Keratinocyte (primary cell): ENCODE results near the gene RFTN1. TPM values are rescaled to one million over a fixed set of nuclear protein-coding genes. Genes with fewer than 3 reads are reported as not detected.

ENCODE experiments used
- DNase-seq: peaks from one replicate; pipeline ENCODE4 v3.0.0-alpha.2; 2011; ENCODE audit warnings: low read depth, missing footprints, low spot score
- FAIRE-seq: peaks from 2 replicates; lab custom pipeline; 2011; peaks lifted over from hg19 to GRCh38; lab: Jason Lieb, UNC
- H2AFZ ChIP-seq: 2 replicates; pipeline ENCODE4 v1.6.0; 2012; ENCODE audit warnings: low read length, control low read depth, inconsistent platforms; ENCODE audit not compliant: control insufficient read depth
- H3K27ac ChIP-seq: 2 replicates; pipeline ENCODE4 v1.5.1; 2011; ENCODE audit warnings: low read length; ENCODE audit not compliant: control insufficient read depth, insufficient read depth
- H3K27me3 ChIP-seq: 3 replicates; pipeline ENCODE4 v1.6.0; 2011; ENCODE audit warnings: low read length; ENCODE audit not compliant: control insufficient read depth, insufficient read depth; ENCODE audit errors: extremely low read depth
- H3K36me3 ChIP-seq, 2 experiments: 2 replicates in 1 of 2; 3 replicates in 1 of 2; pipeline ENCODE4 v1.5.1; 2011; ENCODE audit warnings: low read length in 2 of 2, mild to moderate bottlenecking in 1 of 2; ENCODE audit not compliant: control insufficient read depth in 2 of 2, insufficient read depth in 2 of 2; ENCODE audit errors: extremely low read depth in 1 of 2
- H3K4me1 ChIP-seq: 3 replicates; pipeline ENCODE4 v1.5.1; 2011; ENCODE audit warnings: low read length; ENCODE audit not compliant: control insufficient read depth, insufficient read depth; ENCODE audit errors: extremely low read depth
- H3K4me2 ChIP-seq: 3 replicates; pipeline ENCODE4 v1.6.0; 2011; ENCODE audit warnings: low read depth, low read length; ENCODE audit not compliant: control insufficient read depth, insufficient read depth; ENCODE audit errors: extremely low read depth
- H3K4me3 ChIP-seq, 3 experiments: fragments of 200-600 bp in 1 of 3; sonication (generic) in 1 of 3; 2 replicates in 2 of 3; 3 replicates in 1 of 3; pipeline ENCODE4 v1.5.1; 2011 to 2016; ENCODE audit warnings: low read length in 3 of 3, mild to moderate bottlenecking in 3 of 3, control low read depth in 2 of 3, inconsistent platforms in 1 of 3, low read depth in 1 of 3, mixed read lengths in 1 of 3, mixed run types in 1 of 3, moderate library complexity in 1 of 3; ENCODE audit not compliant: control insufficient read depth in 2 of 3, insufficient read depth in 2 of 3; ENCODE audit errors: extremely low read depth in 1 of 3
- H3K79me2 ChIP-seq: 2 replicates; pipeline ENCODE4 v1.6.0; 2012; ENCODE audit warnings: low read length; ENCODE audit not compliant: control insufficient read depth, insufficient read depth
- H3K9ac ChIP-seq: 3 replicates; pipeline ENCODE4 v1.6.0; 2011; ENCODE audit warnings: low read length; ENCODE audit not compliant: control insufficient read depth, insufficient read depth; ENCODE audit errors: extremely low read depth
- H3K9me1 ChIP-seq: 3 replicates; pipeline ENCODE4 v1.6.0; 2011; ENCODE audit warnings: low read length; ENCODE audit not compliant: control insufficient read depth, insufficient read depth; ENCODE audit errors: extremely low read depth
- H3K9me3 ChIP-seq: 2 replicates; pipeline ENCODE4 v1.5.1; 2012; ENCODE audit warnings: low read depth, low read length; ENCODE audit not compliant: control insufficient read depth
- H4K20me1 ChIP-seq: 3 replicates; pipeline ENCODE4 v1.6.0; 2011; ENCODE audit warnings: low read length; ENCODE audit not compliant: control insufficient read depth, insufficient read depth; ENCODE audit errors: extremely low read depth
- EZH2 ChIP-seq: IDR thresholded peaks from one replicate; pipeline ENCODE4 v1.6.1; 2012; ENCODE audit warnings: inconsistent platforms, mild to moderate bottlenecking, low read length, moderate library complexity
- dilution Hi-C: fragments of 300-500 bp; cut with MboI; formaldehyde crosslinking; loops from one replicate; pipeline ENCODE4 v1.7.0; 2020; ENCODE audit warnings: low sequenced_read_pairs; ENCODE audit not compliant: extremely low pct_ligation_motif_present
- polyA plus RNA-seq, 5 experiments: library from polyadenylated mRNA; depleted of rRNA in 3 of 5; stranded (reverse) in 3 of 5; stranded (forward) in 1 of 5; unstranded in 1 of 5; fragments of >200 nt; gene quantifications; 1 replicate in 1 of 5; 2 replicates in 3 of 5; 3 replicates in 1 of 5; pipeline versions ENCODE4 v1.2.1 to v1.2.3, GENCODE V29; 2011 to 2012; ENCODE audit warnings: missing spikeins in 2 of 5, low read depth in 1 of 5, low replicate concordance in 1 of 5
- TF ChIP-seq, protein P1 (sequence below), 3 experiments: IDR thresholded peaks in 1 of 3; conservative IDR thresholded peaks in 1 of 3; optimal IDR thresholded peaks in 1 of 3; 2 replicates in 2 of 3; 3 replicates in 1 of 3; pipeline versions ENCODE3 to v1.5.1; 2011; ENCODE audit warnings: low read length in 3 of 3, mild to moderate bottlenecking in 3 of 3, moderate library complexity in 2 of 3, control low read depth in 1 of 3, inconsistent platforms in 1 of 3; ENCODE audit not compliant: insufficient read depth in 2 of 3; ENCODE audit errors: extremely low read depth in 1 of 3

RFTN1 gene
- polyA plus RNA-seq, 1 donor (not counting 4 experiments of a cell fraction or from before 2014, with no cell fraction given): 18.0 TPM

DNA sequence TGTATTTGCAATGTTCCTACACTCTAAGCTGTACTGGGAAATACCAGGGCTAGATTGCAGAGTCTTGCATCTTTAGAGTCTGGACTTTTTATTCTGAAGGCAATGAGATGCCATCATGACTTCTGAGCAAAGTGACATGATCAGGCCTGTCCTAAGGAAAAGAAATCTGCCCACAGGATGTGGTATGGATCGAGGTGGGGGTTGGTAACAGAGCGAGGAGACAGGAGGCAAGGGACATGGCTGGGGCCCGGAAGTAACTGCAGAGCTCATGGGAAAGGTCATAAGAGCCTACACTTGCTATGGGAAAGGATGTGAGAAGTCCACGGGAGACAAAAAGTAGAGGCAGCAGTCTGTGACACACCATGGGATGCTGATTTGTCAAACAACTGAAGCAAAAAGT lies 126.9 kb downstream of the RFTN1 start:
- no peaks in the 10 kb centered on the region for H3K36me3 ChIP-seq
- no peak for FAIRE-seq
- H3K27me3 ChIP-seq: no peaks in the 10 kb centered on the region
- peak overlapping the region; percentile 46 for H2AFZ ChIP-seq
- no peaks in the 10 kb centered on the region for H4K20me1 ChIP-seq
- H3K27ac ChIP-seq: no peak overlapping the region
- H3K9me1 ChIP-seq: no peaks in the 10 kb centered on the region
- dilution Hi-C loops: no loop called here
- no peak for DNase-seq
- H3K4me3 ChIP-seq: peak overlapping the region in 1 of 3 experiments; percentile 19
- H3K4me1 ChIP-seq: peaks cover 12% of the 10 kb centered on the region
- no peaks in the 10 kb centered on the region for H3K9me3 ChIP-seq
- TF ChIP-seq EZH2: no peak
- TF ChIP-seq, protein P1, sequence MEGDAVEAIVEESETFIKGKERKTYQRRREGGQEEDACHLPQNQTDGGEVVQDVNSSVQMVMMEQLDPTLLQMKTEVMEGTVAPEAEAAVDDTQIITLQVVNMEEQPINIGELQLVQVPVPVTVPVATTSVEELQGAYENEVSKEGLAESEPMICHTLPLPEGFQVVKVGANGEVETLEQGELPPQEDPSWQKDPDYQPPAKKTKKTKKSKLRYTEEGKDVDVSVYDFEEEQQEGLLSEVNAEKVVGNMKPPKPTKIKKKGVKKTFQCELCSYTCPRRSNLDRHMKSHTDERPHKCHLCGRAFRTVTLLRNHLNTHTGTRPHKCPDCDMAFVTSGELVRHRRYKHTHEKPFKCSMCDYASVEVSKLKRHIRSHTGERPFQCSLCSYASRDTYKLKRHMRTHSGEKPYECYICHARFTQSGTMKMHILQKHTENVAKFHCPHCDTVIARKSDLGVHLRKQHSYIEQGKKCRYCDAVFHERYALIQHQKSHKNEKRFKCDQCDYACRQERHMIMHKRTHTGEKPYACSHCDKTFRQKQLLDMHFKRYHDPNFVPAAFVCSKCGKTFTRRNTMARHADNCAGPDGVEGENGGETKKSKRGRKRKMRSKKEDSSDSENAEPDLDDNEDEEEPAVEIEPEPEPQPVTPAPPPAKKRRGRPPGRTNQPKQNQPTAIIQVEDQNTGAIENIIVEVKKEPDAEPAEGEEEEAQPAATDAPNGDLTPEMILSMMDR (optimal IDR thresholded peaks at IDR 0.05 in 1 of 3, IDR thresholded peaks at IDR 0.05 in 1 of 3, conservative IDR thresholded peaks at IDR 0.05 in 1 of 3; ENCODE audit: extremely low read depth in 1 of 3, insufficient read depth in 2 of 3, low read length in 3 of 3): no peak
- H3K4me2 ChIP-seq: peak overlapping the region; percentile 45
- no peak overlapping the region for H3K9ac ChIP-seq
- H3K79me2 ChIP-seq: no peaks in the 10 kb centered on the region

DNA sequence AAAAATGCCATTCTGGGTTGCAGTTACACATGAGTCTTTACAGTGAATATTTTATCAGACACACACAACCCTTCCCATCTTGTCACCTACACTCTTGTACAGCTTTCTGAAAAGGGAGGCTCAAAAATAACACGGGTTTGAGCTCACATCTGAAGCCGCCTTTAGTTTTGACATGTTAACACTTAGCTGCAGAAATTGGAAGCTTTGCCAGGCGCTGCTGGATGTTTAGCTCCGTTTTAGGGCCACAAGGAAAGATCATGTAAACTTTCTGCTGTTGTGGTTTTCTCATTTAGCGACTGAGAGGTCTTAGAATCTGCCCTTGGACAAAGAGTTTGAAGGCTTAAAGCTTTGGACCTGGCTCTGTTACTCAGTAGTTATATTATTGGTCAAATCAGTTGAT lies 128.3 kb downstream of the RFTN1 start:
- Histone ChIP-seq H3K27ac (no peak overlapping the region), H3K4me1 (peaks cover 12% of the 10 kb centered on the region), H3K27me3 (no peaks in the 10 kb centered on the region), H3K9me1 (no peaks in the 10 kb centered on the region), H3K4me3 (no peak overlapping the region), H4K20me1 (no peaks in the 10 kb centered on the region), H3K36me3 (no peaks in the 10 kb centered on the region), H2AFZ (no peak overlapping the region), H3K9ac (no peak overlapping the region), H3K4me2 (no peak overlapping the region), H3K9me3 (no peaks in the 10 kb centered on the region), H3K79me2 (no peaks in the 10 kb centered on the region)
- no peak for FAIRE-seq
- dilution Hi-C loops: no loop called here
- TF ChIP-seq EZH2: no peak
- TF ChIP-seq, protein P1 (optimal IDR thresholded peaks at IDR 0.05 in 1 of 3, IDR thresholded peaks at IDR 0.05 in 1 of 3, conservative IDR thresholded peaks at IDR 0.05 in 1 of 3; ENCODE audit: extremely low read depth in 1 of 3, insufficient read depth in 2 of 3, low read length in 3 of 3): no peak
- DNase-seq: no peak
